Measurements from ENCODE around the gene COBL.
A peak's percentile ranks its signal among the peaks of the same experiment; 100 is the strongest.

COBL gene

DNA sequence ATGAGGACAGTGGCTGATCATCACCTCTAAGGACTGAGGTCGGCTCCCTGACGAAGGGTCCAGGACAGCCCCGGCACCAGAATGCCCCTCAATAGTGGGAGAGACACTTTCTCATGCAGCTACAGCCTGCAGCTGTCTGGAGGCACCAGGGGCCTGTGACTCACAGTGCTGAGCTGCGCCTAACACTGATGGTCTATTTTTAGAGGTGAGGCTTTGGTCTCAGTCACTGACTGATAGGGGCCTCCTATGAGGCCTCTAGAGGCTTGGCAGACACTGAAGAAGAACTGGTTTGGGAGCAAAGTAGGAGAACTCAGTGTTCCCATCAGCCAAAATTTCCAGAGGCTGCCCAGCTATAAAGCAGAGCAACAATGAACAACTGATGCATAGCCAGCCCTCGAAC lies 130.1 kb downstream of the COBL start:
- DNase-seq (ENCODE audit: low read depth), result no peak

DNA sequence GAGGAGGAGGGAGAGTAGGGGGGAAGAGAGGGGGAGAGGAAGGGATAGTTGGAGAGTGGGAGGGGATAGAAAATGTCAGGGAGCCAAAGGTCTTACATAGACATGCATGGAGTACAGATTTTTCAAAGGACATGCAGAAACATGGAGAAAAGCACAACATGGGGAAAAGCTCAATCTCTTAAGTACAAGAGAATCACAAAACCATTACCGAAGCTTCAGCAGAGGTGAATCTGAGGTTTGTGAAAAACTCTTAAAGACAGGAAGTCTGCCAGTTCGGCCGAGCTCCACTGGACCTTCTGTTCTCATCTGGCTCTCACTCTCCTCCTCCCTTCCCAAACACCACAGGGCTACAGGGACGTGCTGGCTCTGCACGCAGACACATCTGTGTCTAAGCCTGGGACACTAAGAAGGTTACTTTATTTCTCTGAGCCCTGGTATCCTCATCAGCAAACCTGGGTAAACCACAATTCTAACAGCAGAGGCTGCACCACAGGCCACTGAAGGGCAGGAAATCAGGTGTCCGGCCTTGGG lies 133.9 kb downstream of the COBL start:
- no peak for DNase-seq (ENCODE audit: low read depth)

DNA sequence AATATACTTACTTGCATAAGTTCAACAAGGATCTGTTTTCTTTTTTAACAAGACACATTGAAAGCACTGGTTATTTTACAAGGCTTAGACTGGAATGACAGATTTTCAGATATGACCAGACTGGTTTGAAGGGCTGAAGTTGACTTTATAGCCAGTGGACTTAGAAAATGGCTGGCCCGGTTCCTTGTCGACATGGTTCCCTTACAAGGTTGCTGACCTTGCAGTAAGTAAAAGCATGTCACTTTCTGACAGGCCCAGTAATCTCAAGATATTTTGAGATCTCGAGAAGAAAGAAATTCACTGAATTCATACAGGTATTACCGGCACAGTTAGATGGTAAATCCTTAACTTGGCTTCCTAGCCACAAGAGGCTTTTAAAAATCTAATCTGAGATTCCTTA lies 136.5 kb downstream of the COBL start:
- DNase-seq (ENCODE audit: low read depth), result no peak

DNA sequence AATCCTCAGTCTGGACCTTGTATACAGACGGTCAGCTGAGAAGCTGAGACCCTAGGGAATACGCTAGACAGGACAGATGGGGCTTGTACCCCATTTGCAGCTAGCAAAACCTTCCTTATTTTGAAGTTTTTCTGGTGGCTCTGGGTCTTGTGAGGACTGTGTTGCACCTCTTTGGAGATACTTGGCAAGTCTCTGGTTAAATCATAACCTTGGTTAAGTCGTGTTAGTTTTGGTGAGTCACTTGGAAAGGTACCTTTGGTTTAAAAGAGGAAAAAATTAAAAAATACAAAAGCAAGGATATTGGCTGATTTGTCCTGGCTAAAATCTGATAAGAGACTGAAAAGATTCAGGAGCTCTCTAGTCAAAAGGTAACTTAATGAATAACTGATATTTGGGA lies 140.6 kb downstream of the COBL start:
- DNase-seq (ENCODE audit: low read depth), result no peak

DNA sequence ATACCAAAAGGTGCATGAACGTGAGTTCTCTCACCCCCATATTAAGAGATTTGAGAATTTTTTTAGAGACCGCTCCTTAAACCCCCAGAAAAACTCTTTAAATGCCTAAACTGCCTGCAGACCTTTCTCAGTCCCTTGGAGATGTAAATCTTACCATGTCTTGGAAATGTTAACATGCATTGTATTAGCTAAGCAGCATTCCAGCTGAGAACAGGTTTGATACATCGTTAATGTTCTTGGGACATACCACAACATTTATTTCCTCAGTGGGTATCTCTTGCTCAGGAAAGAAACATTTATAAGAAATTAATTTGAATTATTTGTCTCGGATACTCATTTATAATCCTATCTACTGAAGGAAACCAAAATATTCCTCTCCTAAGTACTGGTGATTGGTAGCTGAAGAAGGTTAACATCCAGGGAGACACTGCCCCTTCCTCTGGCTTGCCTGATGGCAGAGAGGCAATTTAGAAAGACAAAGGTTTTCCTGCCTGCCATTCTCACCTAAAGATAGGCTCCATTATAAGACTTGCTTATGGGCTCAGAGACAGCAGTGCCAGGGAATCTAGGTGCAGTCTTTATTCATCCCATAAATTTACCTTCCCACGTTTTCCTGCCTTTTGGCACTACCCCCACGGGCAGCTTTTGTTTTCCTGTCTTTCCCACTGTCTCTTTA lies 141.2 kb downstream of the COBL start:
- no peak for DNase-seq (ENCODE audit: low read depth)

DNA sequence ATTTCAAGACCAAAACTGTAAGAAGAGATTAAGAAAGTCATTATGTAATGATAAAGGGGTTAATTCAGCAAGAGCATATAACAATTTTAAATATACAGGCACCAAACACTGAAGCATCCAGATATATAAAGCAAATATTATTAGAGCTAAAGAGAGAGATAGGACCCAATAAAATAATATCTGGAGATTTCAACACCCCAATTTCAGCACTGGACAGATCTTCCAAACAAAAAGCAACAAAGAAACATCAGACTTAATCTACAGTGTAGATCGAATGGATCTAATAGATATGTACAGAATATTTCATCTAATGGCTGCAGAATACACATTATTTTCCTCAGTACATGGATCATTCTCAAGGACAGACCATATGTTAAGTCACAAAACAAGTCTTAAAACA lies 151.3 kb downstream of the COBL start:
- DNase-seq (ENCODE audit: low read depth), result no peak

DNA sequence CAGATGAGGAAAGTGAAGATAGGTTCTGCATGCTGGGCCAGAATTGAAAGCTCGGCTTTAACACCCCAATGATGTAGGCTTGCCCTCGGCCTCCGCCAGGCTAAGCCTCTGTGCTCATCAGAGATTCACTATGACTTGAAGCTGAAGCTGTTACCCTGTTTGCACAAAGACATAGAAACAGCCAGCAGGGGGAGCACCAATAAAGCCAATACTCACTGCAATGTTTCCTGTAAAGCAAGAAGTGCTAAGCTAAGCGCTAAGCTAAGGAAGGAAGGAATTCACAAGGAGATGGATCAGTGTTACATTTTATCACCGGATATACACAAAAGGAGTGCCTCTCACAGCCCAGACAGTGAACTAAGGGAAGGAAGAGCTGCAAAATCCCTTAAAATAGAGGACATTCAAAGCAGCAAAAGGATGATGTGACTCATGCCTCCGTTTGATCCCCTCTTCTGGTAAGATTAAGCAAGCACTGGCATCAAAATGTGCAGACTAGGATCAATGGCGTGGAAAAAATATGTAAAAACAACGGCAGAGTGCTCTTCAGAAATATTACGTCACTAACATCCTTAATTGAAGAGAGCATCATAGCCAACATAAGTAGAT lies 153.8 kb downstream of the COBL start:
- DNase-seq (ENCODE audit: low read depth), result peak; percentile 64

DNA sequence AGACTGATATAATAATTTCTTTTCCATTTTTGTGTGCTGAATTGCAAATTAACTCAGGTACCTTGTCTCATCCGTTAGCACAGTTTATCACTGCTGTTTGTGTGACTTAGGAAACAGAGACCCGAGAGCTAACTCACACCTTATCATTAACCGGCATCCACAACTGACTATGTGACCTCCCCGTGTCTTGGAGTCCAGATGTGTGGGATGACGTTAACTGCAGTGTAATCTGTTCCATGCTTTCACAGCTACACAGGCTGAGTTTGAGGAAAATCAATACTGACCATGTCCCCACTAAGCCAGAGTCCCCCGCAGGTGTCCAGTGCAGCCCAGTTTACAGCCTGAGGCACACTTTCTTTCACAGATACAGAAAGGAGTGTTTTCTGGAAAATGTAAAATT lies 154.7 kb downstream of the COBL start:
- no peak for DNase-seq (ENCODE audit: low read depth)

DNA sequence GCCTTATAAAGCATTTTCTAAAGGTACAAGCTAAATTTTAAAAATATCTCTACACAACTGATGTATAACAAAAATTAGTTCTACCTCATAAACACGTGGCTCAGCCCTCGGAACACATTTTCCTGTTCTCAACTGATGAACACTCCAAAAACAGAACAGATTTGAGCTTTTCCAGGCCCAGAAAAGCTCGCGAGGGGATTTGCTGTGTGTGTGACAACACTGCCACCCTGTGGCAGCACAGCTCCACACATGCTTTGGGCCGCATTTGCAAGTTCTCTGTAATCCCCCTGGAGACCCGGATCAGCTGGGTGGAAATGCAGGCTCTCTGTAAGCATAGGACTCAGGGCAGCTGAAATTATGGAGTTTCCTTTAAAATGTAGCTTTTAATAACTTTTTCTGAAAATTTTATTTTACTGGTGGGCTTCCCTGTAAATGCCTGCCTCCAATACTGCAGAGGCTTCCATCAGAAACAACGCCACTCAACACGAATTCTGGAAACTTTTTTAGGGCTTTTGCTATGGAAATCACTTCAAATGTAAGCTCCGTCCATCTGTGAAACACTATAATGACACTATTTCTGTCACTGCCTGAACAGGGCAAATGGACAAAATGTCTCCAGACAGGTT lies 155.5 kb downstream of the COBL start:
- DNase-seq (ENCODE audit: low read depth), result peak; percentile 72

DNA sequence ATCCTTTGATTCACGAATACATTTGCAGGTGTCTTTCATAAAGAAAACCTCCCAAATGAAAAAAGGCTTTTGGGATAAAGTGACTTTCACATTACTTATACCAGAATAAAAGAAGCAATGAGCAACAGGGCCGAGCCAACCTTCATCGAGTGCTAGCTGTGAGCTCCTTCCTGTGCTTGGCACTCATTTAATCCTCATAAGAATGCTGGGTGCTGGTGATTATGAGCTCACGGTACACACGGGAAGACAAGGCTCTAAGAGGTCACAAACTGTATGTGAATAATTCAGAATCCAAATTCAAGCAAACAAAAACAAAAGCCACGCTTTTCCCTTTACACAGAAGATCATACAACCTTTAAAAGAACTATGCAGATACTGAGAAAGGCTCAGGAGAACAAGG lies 156.2 kb downstream of the COBL start:
- DNase-seq (ENCODE audit: low read depth), result no peak

DNA sequence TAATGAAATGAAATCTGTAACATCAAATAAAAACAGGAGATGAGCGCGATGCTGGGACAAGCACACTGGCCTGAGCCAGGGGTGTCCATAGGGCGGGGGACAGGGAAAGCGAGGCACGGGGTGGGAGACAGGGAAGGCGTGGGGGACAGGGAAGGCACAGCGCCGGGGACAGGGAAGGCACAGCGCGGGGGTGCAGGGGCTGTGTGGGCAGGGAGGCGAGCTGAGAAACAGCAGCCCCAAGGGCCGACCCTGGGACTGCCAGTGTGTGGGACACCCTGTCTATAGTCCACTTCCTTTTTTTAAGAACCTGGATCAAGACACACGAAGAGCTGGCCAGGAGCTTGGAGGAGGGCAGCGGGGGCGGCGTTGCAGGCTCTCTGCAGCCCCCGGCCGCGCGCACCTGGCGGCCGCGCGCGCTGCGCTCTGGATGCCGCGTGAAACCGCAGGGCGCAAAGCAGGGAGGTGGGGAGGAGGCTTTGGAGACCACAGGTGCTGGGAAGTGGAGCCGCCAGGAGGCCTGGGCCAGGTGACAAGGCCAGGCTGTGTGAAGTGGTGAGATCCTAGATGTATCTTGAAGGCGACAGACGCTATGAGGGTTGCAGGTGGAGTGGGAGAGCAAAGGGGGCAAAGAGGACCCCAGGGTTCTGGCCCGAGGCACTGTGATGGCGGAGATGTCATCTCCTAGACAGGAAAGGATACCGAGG lies 157.7 kb downstream of the COBL start:
- no peak for DNase-seq (ENCODE audit: low read depth)

DNA sequence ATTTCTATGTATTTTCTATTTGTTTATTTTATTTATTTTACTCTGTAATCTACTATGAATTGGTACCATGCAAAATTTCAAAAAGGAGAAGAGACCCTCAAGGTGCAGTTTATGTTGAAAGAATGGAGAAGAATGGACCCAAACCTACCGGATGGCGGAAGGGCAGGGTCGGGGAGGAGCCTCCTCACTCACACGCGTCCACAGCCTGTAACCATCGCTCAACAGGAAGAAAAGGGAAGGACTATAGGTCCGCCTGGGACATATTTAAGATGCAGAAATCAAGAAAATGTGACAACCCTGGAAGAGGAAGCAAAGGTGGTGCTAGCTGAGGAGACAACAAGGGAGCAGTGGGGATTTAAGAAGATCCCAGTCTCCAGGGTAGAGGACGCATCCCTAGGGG lies 158.4 kb downstream of the COBL start:
- DNase-seq (ENCODE audit: low read depth), result no peak

DNA sequence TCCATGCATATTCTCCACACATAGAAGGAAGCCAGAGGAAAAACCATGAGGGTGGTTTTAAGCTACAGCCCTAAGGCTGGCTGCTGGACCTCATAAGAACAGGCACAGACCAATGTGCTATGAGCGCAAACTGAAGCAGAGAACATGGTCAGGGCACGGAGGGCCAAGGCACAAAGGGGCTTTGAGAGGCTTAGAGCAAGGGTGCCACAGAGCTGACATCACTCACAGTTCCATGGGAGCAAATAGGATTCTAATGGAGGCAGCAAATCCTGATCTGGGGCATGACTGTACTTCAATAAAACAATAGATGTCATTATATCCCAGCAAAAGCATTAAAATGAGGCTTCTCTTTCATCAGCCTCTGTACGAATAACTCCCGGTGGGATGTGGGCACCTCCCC lies 162.4 kb downstream of the COBL start:
- DNase-seq (ENCODE audit: low read depth), result no peak

DNA sequence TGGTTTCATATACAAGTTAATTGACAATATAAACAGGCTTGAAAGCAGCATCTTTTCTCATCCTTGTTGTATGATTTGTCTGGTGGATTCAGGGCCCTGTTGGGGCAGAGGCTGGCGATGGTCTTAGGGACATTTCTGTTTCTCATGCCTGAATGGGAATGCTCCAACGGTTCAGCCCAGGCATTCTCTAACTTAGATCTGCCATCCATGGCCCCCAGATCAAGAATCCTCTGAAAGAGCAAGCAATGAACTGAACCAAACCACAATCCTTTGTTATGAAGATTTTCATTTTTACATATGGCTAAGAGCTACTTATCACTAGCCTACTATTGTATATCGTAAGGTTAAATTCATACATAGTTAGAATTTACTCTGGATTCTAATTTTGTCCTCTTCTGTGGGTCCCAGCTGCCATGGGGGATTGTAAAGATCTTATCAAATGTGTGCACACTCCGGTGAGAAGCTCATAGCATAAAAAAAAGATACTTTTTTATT lies 163.9 kb downstream of the COBL start:
- DNase-seq (ENCODE audit: low read depth), result no peak

DNA sequence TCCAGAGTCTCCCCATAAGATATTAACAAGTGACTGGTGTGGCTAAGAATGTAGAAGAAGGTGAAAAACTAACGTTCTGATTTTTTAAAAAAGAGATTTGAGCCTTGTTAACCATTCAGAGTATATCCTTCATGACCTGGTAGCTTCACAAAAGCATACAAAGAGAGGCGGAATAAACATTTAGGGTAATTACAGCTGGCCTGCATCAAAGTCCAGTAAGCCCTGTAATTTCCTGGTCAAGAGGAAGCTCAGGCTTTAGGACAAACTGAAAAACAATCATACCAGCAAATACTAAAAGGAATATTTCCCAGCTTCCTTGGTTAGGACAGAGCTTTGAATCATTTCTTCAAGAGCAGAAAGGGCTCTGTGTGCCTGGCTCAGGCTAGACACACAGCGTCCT lies 165.2 kb downstream of the COBL start:
- no peak for DNase-seq (ENCODE audit: low read depth)

DNA sequence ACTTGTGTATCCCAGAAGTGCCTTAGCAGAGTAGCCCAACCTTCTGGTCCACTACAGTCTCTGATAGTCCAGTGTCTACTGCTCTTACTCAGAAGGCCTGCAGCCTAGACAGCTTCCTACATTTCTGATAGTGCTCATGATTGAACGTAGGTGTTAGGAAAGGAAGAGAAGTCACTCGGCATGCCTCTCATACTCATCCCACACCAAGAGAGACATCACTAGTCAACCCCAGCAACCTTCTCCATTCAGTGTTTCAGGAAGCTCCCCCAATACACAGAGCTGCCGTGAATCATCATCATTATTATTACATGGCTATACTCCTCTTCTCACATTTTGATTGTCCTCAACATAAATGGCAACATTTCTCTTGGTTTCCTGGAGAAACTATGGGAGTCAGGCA lies 166.4 kb downstream of the COBL start:
- no peak for DNase-seq (ENCODE audit: low read depth)

DNA sequence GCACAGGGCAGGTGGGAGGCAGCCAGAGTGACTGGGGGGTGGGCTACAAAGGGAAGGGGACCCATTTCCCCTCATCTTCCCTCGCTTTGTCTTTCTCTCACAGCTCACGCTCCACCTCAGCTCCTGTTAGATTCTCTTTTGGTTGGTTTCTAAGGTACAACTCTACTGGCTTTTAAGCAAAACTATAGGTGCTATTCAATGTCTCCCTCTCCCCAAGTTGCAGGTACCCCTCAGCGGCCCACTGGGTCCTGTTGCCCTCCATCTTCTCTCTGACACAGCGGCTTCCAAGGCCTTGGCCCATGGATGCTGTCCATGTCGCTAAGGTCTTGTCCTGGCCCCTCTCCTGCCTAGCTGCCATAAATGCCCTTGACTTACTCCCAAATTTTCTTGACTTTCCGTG lies 168.4 kb downstream of the COBL start:
- DNase-seq (ENCODE audit: low read depth), result no peak

DNA sequence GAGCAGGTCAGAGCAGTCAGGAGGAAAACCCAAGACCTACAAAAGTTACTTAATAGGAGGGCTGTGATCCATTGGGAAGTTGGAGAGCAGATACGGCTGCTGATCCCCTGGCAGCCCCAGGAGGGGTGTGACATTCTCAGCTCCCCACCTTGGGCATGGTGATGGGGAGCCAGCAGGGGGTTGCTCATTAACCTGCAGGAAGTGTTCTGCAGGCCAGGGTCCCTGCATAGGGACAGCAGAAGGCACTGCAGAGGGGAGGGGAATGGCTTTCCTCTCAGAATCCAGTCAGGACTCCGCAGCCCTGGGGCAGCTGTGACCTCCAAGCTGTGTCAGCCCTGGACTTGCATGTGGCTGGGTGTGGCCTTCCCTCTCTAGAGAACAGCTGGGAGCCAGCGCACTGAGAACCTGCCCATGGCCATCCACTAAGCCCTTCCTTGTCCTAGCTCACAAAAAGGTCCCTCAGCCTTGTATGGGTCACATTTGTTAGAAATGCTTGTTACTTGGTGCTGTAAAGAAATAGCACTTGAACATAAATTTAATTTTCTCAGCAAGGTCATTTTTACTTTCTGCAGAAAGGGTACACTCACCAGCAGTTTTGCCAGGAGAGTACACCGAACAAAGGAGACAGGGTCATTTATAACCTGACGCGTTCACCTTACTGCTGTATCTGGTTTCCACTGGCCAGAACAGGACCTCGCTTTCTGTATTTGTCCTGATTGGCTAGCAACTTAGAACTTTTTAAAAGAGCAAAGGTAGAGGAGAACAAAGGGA lies 169.6 kb downstream of the COBL start:
- DNase-seq (ENCODE audit: low read depth), result no peak

DNA sequence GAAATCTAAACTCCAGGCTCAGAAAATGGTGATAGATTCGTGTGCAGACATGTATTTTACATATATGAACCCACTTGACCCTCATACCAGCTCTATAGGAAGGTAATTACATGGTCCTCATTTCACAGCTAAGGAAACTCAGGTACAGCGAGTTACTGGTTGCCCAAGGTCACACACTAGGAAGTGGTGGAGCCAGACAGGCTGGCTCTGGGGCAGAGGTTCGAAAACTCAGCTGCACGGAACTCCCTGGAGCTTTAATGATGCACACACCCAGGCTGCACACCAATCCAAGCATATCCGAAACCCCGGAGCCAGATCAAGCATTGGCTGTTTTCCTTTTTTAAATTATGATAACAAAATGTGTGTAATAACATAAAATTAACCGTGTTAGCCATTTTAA lies 172.4 kb downstream of the COBL start:
- DNase-seq (ENCODE audit: low read depth), result no peak

DNA sequence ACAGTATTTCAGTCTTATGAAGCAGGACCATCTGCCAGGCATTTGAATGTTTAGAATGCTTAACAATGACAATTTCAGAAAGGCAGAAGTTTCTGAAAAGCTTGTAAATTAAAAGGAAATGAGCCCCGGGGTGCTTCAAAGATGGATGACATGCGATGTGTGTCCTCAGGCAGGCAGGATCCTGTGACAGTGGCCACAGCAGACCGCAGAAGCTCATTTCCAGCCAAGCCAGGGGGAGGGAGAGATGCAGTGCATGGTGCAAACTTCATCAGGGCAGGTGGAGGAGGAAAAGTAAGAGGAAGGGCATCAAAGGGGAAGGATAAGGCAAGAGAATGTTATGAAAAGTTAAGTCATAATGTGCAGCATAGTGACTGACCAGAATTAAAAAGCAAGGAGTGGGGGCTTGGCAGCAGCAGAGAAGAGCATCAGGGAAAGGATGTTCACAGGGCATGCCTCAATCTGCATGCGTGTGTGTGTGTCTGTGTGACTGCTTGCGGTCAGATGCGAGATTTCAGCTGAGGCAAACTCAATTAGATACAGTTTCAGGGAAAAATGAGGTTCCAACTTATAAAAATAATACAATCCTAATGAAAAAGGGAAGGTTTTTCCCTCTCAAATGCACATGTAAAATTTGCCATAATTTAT lies 173.7 kb downstream of the COBL start:
- no peak for DNase-seq (ENCODE audit: low read depth)

DNA sequence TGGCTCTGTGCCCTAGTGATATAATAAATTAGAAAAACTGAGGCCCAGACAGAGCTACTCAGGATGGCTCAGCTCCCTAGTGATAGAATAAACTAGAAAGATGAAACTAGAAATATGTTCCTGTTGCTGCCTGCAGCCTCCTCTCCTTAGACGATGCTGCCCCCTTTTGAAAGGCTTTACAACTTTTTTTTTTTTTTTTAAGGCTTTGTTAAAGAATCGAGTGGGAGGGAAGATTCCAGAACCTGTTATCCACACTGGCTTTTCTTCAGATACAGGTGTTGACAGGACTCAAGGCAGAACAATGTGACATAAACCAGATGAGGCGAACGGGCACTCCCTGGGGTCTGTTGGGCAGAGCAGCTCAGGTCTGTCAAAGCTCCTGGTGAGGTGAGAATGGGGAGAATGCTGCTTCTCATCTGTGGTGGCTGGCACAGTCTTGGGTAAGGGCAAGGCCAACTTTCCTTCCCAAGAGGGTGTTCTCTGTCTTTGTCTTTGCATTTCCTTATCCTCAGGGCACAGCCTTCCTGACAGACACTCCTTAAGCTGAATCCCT lies 175.1 kb downstream of the COBL start:
- DNase-seq (ENCODE audit: low read depth), result peak; percentile 23

Measured in fibroblast of the conjunctiva (primary cell).